Stimulated activated naive CD4-positive, alpha-beta T cell treated with Interleukin-2 at 50 U/mL for 16 hours (primary cell): ENCODE results near the gene ABCC10.
"Not testable (repeated sequence)": the region's sequence is repeated elsewhere in the genome, so short reads cannot be mapped to it uniquely, and the experiment has no call there.

Experiments used
- DNase-seq: peaks from one replicate; lab custom pipeline; 2025; lab: John Stamatoyannopoulos, UW

The ABCC10 gene

DNA sequence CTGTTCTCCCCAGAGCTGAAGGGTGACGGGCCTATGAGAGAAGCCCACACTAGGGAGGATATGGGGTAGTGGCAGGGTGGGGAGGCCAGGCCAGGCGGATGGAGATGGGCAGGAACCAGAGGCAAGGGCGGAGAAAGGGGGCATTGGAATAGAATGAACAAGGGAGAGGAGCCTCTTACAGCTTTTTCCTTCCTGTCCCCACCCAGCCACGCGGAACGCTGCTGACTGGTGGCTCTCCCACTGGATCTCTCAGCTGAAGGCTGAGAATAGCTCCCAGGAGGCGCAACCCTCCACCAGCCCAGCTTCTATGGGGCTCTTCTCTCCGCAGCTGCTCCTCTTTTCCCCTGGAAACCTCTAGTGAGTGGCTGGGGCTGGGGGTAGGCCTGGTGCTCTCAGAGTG lies 17.2 kb downstream of the ABCC10 start:
- DNase-seq, result no peak

GRCh38 chr6:43445576-43445975 lies 18.2 kb downstream of the ABCC10 start:
- DNase-seq, result no peak

- DNase-seq, result no peak
Observed at GRCh38 chr6:43447604-43448003, 20.3 kb downstream of the ABCC10 start.

- no peak for DNase-seq
Observed at GRCh38 chr6:43448916-43449315, 21.6 kb downstream of the ABCC10 start.

GRCh38 chr6:43450699-43451131 lies 23.4 kb downstream of the ABCC10 start:
- no peak for DNase-seq

- no peak for DNase-seq
Observed at GRCh38 chr6:43451348-43451747, 24.0 kb downstream of the ABCC10 start.

- no peak for DNase-seq
Observed at GRCh38 chr6:43451939-43452338, 24.6 kb downstream of the ABCC10 start.

GRCh38 chr6:43452896-43453295 lies 25.6 kb downstream of the ABCC10 start:
- no peak for DNase-seq

- no peak for DNase-seq
Observed at GRCh38 chr6:43453831-43454230, 26.5 kb downstream of the ABCC10 start.

DNA sequence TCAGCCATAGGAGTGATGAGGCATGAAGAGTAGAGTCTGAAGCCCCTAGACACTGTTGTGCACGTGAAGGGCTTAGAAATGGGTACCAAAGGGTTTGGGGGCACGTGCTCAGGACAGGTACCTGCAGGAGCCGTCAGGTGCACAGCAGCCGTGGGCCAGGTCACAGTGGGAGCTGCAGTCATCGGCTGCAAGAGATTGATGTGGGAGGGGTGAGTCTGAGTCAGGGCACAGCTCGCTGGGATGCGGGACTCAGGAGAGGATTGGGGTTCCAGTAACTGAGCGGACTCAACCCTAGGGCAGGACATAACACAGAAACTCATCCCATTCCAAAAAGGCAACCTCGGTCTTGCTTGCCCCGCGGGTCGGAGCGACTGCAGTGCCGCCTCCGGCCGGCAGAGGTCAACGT lies 27.0 kb downstream of the ABCC10 start:
- peak; percentile 47 for DNase-seq

- peak; percentile 16 for DNase-seq
Observed at GRCh38 chr6:43454696-43455530, 27.6 kb downstream of the ABCC10 start.

GRCh38 chr6:43455531-43456428 lies 28.4 kb downstream of the ABCC10 start, which contains the start of gene DLK2:
TSS of gene DLK2 (minus strand) at chr6:43455548. CDS start at chr6:43454825, 723 bp downstream.
- peak; percentile 58 for DNase-seq

- no peak for DNase-seq
Observed at GRCh38 chr6:43457643-43458042, 30.3 kb downstream of the ABCC10 start.

GRCh38 chr6:43458154-43458553 lies 30.8 kb downstream of the ABCC10 start:
- not testable (repeated sequence) for DNase-seq

DNA sequence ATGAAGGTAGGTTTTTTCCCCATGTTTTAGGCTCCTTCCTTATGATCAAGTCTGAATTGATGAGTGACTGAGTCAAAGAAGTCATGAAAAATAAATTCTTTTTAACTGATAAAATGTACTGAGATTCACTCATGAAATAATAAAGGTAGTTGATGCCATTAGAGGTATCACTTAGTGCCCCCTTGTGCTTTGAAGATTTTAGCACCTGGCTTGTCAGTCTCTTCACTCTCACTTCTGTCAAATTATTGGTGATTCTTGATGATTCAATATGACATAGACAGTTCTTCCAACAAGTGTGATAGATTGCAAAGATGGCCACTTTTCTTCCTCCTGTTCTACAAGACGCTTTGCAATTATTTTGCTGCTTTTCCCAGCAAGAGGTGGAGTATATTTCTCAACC lies 32.2 kb downstream of the ABCC10 start:
- no peak for DNase-seq

DNA sequence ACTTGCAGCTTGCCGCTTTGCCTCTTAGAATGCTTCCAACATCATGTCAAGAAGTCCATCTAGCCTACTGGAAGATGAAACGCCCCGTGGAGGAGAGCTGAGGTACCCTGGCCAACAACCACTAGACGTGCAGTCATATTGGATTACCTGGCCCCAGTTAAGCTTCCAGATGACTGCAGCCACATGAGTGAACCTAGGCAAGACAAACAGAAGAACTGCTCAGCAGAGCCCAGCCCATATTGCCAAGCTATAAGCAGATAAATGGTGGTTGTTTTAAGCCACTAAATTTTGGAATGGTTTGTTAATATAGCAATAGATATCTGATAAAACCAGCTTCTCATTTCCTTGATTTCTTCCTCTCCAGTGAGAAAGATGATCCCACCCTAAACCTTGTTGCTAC lies 32.7 kb downstream of the ABCC10 start:
- no peak for DNase-seq

DNA sequence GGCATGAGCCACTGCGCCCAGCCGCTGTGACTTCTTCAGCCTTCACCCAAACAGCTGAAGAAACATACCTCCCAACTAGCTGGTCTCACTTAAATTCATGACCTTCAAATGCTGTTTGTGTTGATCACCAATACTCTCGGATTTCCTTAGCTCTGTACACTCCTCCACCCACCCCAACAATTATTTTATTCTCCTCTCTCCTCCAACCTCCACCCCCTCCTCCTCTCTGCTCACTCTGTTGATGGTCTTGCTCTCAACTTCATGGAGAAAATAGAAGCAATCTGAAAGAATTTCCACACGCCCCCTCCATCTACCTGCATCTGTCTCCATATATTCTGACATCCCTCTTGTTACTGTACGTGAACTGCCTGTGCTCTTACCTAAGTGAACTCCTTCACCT lies 34.6 kb downstream of the ABCC10 start:
- no peak for DNase-seq

GRCh38 chr6:43464337-43464736 lies 37.0 kb downstream of the ABCC10 start:
- DNase-seq, result no peak

GRCh38 chr6:43465948-43466347 lies 38.6 kb downstream of the ABCC10 start:
- DNase-seq, result no peak

DNA sequence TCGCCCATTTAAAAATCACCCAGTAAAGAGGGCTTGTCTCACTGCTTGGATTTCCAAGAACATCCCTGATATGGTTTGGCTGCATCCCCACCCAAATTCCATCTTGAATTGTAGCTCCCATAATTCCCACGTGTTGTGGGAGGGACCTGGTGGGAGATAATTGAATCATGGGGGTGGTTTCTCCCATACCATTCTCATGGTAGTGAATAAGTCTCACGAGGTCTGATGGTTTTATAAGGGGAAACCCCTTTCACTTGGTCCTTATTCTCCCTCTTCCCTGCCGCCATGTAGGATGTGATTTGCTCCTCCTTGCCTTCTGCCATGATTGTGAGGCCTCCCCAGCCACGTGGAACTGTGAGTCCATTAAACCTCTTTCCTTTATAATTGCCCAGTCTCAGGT lies 39.9 kb downstream of the ABCC10 start:
- DNase-seq, result not testable (repeated sequence)

DNA sequence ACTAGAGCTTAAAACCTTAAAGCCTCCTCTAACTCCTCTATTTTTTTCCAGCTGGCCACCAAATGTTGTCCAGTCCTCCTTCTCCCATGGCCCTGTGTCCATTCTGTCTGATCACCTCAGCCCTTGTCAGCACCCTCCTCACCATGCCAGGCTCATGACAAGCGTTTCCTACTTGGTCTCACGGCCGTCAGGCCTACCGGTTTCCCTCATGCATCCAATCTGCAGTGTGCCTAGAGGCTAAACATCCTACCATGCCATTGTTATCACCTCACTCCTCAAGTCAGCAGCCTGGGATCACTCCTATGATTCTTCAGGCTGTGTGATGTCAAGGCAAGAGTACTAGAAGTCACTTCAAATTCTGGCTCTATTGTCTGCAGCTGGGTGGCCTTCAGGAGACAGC lies 40.4 kb downstream of the ABCC10 start:
- no peak for DNase-seq

- DNase-seq, result no peak
Observed at GRCh38 chr6:43468240-43468639, 40.9 kb downstream of the ABCC10 start.
